Fibroblast of skin of left biceps (primary cell): ENCODE measurements around the gene RIT2.

Experiments
- DNase-seq, 2 experiments: peaks; one replicate each; pipeline ENCODE4 v3.0.0-alpha.2; 2013; ENCODE audit warnings: low read depth in 2 of 2

Gene RIT2

GRCh38 chr18:42929857-42930256 lies 185.6 kb downstream of the RIT2 start:
- no peak for DNase-seq

- DNase-seq, result no peak
Observed at GRCh38 chr18:42929181-42929580, 186.3 kb downstream of the RIT2 start.

- DNase-seq, result peak in 1 of 2 experiments; percentile 8
Observed at GRCh38 chr18:42925036-42925435, 190.4 kb downstream of the RIT2 start.

GRCh38 chr18:42922363-42922762 lies 193.1 kb downstream of the RIT2 start:
- DNase-seq, result no peak

GRCh38 chr18:42921226-42921737 lies 194.2 kb downstream of the RIT2 start:
- DNase-seq, result no peak

- DNase-seq, result no peak
Observed at GRCh38 chr18:42920621-42921020, 194.9 kb downstream of the RIT2 start.

GRCh38 chr18:42915299-42915698 lies 200.2 kb downstream of the RIT2 start:
- DNase-seq, result no peak

- no peak for DNase-seq
Observed at GRCh38 chr18:42914476-42914875, 201.0 kb downstream of the RIT2 start.

GRCh38 chr18:42909095-42909494 lies 206.4 kb downstream of the RIT2 start:
- no peak for DNase-seq

GRCh38 chr18:42906761-42907160 lies 208.7 kb downstream of the RIT2 start:
- DNase-seq, result no peak

- no peak for DNase-seq
Observed at GRCh38 chr18:42901161-42901560, 214.3 kb downstream of the RIT2 start.

GRCh38 chr18:42893977-42894376 lies 221.5 kb downstream of the RIT2 start:
- no peak for DNase-seq

GRCh38 chr18:42892181-42892580 lies 223.3 kb downstream of the RIT2 start:
- DNase-seq, result no peak

GRCh38 chr18:42891705-42892104 lies 223.8 kb downstream of the RIT2 start:
- no peak for DNase-seq

- no peak for DNase-seq
Observed at GRCh38 chr18:42883169-42883568, 232.3 kb downstream of the RIT2 start.

GRCh38 chr18:42882122-42882521 lies 233.4 kb downstream of the RIT2 start:
- DNase-seq, result no peak

- DNase-seq, result no peak
Observed at GRCh38 chr18:42872838-42873237, 242.6 kb downstream of the RIT2 start.

GRCh38 chr18:42864876-42865275 lies 250.6 kb downstream of the RIT2 start:
- no peak for DNase-seq

GRCh38 chr18:42861271-42861670 lies 254.2 kb downstream of the RIT2 start:
- no peak for DNase-seq

GRCh38 chr18:42860548-42860947 lies 254.9 kb downstream of the RIT2 start:
- no peak for DNase-seq

GRCh38 chr18:42860011-42860410 lies 255.5 kb downstream of the RIT2 start:
- no peak for DNase-seq

GRCh38 chr18:42854558-42854957 lies 260.9 kb downstream of the RIT2 start:
- no peak for DNase-seq

GRCh38 chr18:42850174-42851083 lies 265.1 kb downstream of the RIT2 start:
- no peak for DNase-seq
